GM19043 (cell line): ENCODE results near the gene OGT.

Source experiments
- ATAC-seq: cut with Tn5 transposase; IDR thresholded peaks from one replicate; pipeline ENCODE4 v1.9.1; 2021; ENCODE audit warnings: low read depth; ENCODE audit not compliant: unreplicated experiment

Gene OGT

GRCh38 chrX:71619193-71619592 is 86.3 kb downstream of the OGT start:
- no peak for ATAC-seq

DNA sequence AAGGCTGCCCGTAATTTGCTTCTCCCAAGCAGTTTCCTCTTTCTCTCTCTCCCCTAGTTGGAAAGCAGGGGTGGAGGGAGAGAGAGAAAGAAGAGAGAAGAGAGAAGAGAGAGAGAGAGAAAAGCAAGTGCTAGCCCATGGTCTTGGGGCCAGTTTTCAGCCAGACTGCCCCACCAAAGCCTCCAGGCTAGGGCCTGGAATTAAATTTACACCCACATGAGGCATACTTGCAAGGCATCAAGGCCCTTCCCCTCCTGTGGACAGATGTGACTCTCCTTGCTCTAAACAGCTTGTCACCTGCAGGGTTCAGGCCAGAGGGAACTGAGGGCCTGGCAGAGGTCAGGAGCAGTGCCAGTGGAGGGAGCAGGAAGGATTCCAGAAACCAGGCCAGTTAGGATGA is 87.1 kb downstream of the OGT start:
- no peak for ATAC-seq

DNA sequence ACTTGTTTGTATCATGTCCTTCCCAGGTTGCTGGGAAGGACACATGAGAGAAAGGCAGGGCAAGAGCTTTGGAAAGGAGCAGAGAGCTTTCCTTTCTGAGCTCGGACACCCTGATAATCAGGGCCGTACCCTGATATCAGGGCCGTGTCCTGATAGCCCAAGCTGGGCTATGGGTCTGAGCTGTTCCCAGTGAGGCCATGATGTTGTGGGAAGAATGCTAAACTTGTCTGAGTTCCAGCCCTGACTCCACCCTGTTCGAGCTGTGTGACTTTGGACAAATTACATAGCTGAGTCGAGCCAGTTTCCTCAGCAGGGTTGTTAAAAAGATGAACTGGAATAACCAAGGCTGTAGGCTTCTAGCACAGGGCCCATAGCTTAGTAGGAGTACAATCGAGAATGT is 88.7 kb downstream of the OGT start:
- ATAC-seq: no peak

- no peak for ATAC-seq
Observed at GRCh38 chrX:71622032-71622575, 89.2 kb downstream of the OGT start.

DNA sequence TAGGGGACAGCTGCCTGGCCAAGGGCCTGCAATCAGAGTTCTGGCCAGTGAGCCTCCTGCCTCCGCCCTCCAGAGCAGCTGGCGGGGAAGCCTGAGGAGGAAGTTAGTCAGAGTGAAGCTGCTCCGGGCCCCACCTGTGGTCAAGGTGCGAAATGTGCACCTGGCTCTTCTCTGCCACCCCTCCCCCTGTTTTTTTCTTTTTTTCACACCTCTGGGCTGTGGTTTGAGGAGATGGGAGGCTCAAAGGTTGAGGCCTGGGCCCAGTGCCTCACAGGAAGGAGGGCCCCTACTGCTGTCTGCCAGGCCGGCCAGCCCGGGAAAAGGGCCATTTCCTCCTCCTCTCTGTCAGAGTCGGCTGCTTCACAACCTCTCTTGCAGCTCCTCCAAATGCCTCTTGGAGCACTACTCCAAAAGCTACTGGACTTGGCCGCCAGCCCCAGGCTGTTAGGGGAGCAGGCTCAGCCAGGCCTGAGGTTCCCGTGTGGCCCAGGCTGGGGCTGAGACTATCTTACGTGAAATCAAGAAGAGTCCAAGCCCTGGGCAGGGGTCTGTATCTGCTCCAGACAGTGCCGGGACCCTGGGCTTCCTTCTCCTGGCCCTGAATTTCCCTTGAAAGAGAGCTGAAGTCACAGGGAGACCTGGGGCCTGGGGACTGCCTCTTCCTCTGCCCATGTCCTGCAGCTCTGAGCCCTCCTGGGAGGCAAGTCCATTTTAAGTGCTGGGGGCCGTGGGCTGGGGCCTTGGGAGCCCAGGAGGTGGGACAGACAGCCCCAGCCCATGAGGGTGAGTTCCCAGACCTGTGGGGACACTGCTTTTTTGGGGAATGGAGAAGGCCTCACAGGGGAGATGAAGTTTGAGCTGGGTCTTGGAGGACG is 89.9 kb downstream of the OGT start:
- peak; percentile 42 for ATAC-seq

GRCh38 chrX:71623714-71624113 is 90.8 kb downstream of the OGT start:
- ATAC-seq: no peak

- ATAC-seq: no peak
Observed at GRCh38 chrX:71625471-71625870, 92.6 kb downstream of the OGT start.
